ENCODE measurements around the gene PHF14.
"Not testable (repeated sequence)": the region's sequence is repeated elsewhere in the genome, so short reads cannot be mapped to it uniquely, and the experiment has no call there.

DNA sequence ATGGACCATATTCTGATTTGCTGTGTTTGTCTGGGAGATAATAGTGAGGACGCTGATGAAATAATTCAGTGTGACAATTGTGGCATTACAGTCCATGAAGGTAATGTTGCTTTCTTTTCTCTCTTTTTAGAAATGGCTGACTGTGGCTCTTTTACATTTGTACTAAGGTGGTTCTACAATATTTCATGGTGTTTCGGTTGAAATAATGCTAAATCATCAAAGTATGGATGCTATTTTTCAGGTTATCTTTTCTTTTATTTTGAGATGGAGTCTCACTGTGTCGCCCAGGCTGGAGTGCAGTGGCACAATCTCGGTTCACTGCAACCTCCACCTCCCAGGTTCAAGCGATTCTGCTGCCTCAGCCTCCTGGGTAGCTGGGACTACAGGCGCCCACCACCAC, 17.1 kb downstream of the PHF14 start:
- TF ChIP-seq POLR2A (IDR thresholded peaks at IDR 0.05; ENCODE audit: low read depth, low read length); EZH2 (IDR thresholded peaks at IDR 0.05; ENCODE audit: borderline replicate concordance, low read depth, low read length, severe bottlenecking); POLR2AphosphoS5 (IDR thresholded peaks at IDR 0.05; ENCODE audit: insufficient read depth, low read depth, low read length); MYC (IDR thresholded peaks at IDR 0.05; ENCODE audit: low read depth, low read length); FOS (IDR thresholded peaks at IDR 0.05; ENCODE audit: borderline replicate concordance, insufficient read depth, low read length); JUN (IDR thresholded peaks at IDR 0.05; ENCODE audit: borderline replicate concordance, insufficient read depth, insufficient read length, low read depth); GATA2 (IDR thresholded peaks at IDR 0.05; ENCODE audit: insufficient read depth, insufficient read length, low read depth, low read length): not testable (repeated sequence)
- TF ChIP-seq, protein P1, sequence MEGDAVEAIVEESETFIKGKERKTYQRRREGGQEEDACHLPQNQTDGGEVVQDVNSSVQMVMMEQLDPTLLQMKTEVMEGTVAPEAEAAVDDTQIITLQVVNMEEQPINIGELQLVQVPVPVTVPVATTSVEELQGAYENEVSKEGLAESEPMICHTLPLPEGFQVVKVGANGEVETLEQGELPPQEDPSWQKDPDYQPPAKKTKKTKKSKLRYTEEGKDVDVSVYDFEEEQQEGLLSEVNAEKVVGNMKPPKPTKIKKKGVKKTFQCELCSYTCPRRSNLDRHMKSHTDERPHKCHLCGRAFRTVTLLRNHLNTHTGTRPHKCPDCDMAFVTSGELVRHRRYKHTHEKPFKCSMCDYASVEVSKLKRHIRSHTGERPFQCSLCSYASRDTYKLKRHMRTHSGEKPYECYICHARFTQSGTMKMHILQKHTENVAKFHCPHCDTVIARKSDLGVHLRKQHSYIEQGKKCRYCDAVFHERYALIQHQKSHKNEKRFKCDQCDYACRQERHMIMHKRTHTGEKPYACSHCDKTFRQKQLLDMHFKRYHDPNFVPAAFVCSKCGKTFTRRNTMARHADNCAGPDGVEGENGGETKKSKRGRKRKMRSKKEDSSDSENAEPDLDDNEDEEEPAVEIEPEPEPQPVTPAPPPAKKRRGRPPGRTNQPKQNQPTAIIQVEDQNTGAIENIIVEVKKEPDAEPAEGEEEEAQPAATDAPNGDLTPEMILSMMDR (IDR thresholded peaks at IDR 0.05; ENCODE audit: extremely low read depth in 1 of 2, insufficient read depth in 1 of 2, low read depth in 1 of 2, low read length in 2 of 2), result not testable (repeated sequence)
- TF ChIP-seq, protein P2, sequence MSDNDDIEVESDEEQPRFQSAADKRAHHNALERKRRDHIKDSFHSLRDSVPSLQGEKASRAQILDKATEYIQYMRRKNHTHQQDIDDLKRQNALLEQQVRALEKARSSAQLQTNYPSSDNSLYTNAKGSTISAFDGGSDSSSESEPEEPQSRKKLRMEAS (IDR thresholded peaks at IDR 0.05; ENCODE audit: insufficient read depth, insufficient read length), result not testable (repeated sequence)
